GM21786 (cell line): Measurements from ENCODE around the gene GLRX.
A peak's percentile ranks its signal among the peaks of the same experiment; 100 is the strongest.

ENCODE experiments used
- ATAC-seq: cut with Tn5 transposase; IDR thresholded peaks from one replicate; pipeline ENCODE4 v1.9.1; 2021; ENCODE audit not compliant: unreplicated experiment

Gene GLRX

DNA sequence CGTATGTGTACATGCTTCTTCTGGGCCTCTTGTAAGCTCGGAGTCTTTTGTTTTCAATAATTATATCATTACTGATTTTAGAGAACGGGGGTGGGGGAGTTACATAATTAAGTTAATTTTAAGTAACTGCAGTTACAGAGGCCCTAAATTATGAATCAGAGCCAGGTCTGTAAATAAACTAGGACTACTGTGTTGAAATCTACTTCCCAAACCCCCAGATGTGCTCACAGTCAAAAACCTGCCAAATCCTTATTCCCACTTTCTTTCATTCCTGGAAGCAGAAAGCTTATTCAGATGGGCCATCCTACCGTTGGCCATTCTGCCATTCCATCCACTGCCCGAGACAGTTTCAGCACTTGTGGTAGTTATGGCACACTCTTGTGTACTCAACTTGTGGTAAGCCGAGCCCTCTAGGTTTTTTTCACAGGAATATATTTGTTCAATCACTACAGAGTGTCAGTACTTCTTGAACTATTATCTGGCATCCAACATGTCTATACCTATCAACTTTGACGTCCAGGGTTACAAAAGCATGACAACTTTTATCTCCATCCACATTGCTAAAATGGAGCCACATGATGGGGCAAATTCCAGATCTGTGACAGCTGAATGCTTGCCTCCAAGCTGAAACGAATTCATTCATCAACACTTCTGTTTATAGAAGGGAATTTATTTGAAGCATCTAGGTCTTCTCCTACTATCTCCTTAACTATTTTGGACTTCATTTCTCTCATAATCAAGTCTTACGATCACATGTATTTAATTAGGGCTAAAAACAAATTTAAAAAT is 37.8 kb downstream of the GLRX start:
- ATAC-seq: no peak

DNA sequence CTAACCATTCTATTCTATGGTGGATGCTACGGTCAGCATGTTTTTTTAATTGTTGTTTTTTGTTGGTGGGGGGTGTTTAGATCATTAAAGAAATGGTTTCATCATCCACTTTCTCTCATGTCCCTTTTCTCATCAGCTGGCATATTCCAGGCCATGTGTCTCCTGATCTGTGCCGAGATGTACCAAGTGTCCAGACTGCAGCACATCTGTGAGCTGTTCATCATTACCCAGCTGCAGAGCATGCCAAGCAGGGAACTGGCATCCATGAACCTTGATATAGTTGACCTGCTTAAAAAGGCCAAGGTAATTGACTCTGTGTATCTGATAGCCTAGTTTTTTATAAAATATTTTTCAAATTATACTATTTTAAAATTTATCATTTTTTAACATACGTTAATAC is 38.9 kb downstream of the GLRX start:
- no peak for ATAC-seq

DNA sequence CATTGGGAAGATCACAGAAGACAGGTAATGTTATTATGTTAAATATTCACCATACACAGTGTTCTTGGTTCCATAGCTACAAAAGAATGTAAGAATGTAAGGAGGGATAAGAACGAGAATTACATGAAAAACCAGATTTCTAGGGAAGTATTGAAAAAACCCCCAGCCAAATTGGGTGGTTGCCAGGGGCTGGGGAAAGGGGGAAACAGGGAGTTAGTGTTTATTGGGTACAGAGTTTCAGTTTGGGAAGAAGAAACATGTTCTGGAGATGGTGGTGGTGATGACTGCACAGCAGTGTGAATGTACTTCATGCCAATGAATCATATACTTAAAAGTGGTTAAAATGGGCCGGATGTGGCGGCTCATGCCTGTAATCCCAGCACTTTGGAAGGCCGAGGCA is 40.3 kb downstream of the GLRX start:
- ATAC-seq: no peak

DNA sequence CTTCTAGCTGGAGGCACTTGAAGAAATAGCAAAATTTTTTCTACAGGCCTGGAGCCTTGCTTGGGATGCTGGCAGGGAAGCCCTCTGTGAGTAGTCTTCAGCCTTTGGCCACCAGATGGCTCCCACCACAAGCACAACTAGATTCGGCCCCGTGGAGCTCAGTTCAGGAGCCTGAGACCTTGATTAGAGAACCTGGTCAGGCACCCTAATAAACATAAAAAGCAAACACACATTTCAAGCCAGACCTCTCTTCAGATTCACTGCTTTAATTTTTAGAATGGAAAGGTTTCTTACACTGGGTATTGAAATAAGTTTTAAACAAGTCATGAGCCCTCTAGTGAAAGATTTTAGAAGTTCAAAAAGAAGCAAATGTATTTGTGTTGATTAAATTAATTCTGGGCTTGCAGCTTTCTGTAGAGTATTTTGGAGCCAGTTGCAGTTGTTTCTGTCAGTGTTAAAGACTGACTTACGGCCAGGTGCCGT is 41.4 kb downstream of the GLRX start:
- peak; percentile 93 for ATAC-seq

DNA sequence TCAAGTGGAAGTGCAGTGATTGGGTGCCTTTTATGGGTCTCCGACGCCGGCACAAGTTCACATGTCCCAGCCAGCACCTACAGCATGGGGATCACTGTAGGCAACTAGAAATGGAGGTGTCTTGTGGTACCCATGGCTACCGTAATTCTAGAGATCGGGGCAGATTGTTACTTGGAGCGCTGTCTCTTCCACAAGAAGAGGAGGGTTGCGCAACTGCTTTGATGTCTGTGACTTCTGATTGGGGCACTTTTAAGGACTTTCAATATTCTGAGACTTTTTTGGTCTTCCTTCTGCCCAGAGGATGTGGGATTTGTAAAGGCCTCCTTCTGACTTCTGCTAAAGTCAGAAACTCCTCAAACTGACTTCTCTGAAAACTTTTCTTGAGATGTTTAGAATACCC is 41.9 kb downstream of the GLRX start:
- ATAC-seq: no peak

DNA sequence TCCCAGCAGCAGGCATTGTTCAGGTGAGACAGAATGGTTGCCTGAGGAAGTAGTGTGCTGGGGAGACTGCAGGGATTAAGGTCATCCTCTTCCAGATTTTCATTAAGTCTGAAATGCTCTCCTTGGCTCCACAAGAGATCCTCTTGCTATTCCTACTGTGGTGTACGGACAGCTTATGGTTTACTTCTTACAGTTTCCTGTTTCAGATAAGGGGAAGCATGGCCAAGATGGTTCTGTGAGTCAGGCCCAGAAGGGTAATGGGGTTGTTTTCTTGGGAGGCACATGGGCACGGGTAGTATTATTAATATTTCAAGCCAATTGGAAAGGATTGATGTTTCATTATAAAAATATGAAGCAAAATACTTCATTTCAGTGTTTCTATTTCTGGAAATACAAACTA is 42.9 kb downstream of the GLRX start:
- ATAC-seq: no peak

DNA sequence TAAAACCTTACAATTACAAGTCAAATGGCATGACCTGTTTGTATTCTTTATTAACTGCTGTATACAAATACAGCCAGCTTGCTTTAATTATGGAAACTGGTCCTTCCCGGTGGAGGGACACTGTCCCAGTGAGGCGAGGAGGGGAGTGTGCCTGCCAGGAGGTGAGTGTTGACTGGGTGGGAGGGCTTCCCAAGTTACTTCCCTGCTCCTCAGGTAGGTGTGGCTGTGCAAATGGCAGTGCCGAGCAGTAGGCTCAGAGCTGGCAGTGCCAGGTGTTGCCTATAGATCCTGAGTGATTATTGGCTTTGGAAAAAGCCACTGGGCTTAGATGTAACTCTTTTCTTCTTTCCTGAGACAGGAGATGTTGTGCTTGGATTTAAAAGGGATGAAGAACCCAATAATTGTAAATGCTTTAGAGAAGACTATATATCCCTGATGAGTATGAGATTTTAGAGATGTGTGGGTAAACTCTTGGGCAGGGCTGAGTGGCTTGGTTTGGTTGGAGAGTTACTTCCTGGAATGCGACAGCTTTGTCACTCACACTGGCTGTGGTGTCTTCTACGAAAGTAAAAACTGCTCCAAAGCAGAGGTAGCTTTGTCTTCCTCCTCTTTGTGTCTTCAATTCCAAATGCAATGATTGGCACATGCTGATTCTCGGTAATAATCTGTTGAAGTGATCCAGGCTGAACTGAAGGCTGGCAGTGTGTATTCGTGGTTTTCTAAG is 43.7 kb downstream of the GLRX start:
- ATAC-seq: no peak

DNA sequence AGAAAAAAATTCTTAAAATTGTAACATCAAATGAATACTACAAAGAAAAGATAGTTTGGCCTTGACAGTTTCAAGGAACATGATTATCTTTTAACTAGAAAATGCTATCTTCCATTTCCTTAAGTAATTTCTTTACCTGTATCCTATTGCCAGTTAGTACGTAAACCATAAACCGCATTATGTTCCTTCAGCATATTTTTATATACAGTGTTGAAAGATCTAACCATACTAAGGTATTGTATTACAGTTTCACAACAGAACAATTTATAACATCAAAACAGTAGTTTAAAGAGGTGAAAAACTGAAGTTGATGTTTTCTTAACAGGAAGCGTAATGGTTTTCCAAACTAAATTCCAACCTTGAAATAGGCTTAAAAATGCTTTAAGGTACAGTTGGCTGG is 45.1 kb downstream of the GLRX start:
- no peak for ATAC-seq

DNA sequence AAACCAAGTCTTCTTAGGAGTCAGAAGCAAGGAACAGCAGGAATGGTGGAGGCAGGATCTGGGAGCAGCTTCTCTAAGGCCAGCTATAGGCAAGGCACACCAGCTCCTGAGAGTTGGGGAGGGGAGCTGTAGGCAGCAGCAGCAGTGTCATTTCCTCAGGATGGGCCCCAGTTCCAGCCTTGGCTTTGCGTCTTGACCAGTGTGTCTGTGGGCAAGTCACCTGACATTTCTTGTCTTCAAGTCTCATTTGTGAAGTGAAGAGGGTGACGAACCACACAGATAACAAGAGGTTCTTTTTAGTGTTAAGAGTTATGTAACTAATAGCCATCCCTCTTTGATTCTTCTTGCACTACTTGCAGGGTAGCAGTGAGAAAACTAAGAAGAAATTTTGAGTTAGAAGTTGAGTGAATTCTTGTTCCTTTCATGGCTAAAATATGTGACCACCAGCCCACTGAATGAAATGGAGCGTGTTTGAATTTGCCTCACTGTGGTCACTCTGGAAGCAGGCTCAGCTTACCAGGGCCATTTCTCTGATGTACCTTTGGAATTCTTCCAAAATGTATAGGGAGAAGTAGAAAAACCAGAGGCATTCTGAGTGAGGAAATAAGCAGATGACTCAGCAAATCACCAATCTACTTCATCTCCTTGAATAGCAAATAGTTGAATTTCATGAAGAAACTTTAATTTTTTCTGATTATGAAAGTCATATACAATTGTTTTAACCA is 49.0 kb downstream of the GLRX start:
- ATAC-seq: no peak

DNA sequence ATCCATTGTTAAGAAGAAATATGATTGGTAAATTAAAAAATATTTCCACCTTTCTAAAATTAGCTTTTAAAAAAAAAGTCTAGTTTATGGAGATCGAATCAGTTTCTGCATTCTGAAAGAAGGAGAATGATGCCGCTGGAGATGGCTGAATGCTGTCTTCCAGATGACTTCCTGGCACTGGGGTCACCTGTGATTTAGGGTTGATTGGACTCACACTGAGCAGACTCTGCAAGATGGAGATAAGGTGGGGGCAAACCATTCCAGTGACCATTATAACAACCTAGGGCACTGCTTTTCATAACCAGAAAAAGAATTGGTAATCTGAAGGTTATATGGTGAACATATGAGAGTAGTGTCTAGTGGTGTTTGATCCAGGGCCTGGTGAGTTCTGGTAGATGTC is 50.6 kb downstream of the GLRX start:
- no peak for ATAC-seq

DNA sequence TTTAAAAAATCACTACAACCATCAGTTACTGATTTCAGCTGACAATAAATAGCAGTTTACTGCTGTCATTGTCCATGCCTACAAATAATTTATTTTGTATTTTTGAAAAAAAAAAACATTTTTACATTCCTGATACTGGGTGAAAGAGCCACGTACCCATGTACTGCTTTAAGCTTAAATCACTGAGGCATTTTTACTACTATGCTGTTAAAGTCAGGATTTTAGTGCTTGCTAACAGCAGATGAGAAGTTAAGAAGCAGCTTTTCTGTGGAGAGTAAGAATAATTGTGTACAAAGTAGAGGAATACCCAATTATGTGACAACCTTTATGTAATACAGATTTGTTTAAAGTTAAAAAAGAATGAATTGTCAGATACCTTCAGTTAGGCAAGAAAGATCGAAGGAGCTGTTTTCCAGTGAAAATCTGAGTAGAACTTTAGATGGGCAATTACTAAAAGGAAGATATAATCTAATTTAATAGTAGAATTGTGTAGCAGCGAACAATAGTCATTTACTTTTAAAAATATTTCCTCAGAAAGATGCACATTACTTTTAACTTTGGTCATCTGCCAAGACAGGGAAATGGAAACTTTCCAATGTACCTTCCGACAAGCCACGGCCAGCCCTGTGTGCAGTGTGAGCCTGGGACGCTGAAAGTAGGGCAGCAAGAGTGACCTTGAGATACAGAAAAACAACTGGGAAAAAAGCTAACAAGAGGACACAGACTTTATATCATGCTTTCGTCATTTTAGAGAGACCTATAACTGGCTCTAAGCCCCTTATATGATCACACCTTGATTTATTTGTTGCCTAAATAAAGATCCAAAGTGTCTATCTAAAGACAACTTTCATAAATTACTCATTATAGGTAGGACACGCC is 51.5 kb downstream of the GLRX start:
- no peak for ATAC-seq

DNA sequence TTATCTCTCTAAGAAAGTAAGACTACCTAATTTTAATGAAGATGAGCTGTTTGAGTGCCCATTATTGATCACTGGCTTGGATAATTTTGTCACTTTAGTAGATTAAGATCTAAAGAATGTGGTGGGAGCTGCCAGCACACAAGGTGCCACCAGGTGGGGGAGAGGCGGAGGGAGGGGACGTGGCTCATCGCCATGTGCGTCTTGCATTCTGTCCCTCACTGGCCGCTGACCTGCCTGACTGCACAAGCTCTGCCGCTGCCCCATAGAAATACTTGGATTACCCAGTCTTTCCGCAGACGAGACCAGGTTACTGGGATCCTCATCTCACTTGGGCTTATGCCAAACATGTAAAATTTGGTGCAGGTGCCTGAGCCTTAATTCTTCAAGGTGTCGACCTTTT is 53.8 kb downstream of the GLRX start:
- no peak for ATAC-seq

DNA sequence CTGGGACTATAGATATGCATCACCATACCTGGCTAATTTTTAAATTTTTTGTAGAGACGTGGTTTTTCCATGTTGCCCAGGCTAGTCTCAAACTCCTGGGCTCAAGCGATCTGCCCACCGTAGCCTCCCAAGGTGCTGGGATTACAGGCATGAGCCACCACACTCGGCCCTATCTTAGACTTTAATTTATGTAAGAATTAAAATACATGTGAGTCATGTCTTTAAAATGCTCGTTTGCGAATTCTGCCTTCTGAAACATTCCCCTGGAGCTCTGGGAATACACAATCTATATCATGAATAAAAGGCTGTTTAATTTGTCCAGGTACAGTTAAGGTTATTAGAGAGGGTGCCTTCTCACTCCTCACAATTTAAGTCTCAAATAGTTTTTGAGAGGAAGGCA is 58.6 kb downstream of the GLRX start:
- no peak for ATAC-seq
